ENCODE results near the gene SLC25A47. TPM values are rescaled to one million over a fixed set of nuclear protein-coding genes. Genes with fewer than 3 reads are reported as not detected.
A peak's percentile ranks its signal among the peaks of the same experiment; 100 is the strongest.

The SLC25A47 gene
- total RNA-seq, 1 experiment from 2014 or later = not detected

DNA sequence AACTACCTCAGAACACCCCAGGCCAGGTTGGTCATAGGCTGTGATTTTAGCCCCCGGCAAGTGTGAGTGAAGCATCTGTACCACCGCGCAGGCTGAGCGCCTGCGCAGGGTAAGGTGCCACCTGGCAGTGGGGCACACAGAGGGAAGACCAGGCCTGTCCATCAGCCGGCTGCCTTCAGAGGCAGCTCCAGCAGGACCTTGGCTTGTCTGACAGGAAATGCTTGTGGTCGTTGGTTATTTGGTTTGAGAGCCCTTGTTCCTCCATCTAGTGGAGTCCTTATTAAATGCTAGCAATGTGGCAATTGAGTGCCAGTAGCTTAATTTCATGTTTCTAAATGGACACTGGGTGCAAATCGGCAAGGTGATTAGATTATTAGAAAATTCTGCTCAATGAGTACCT lies 44.4 kb upstream of the SLC25A47 start:
- ChIA-PET CTCF (interaction anchor here (1.1 kb wide), 1 partner anchor 32 kb away, joined by 4 read pairs; no protein-coding TSS in a partner anchor), POLR2A (no interaction called here)
- DNase-seq (ENCODE audit: low spot score) (no peak), ATAC-seq (no peak)
- peaks cover 72% of the 10 kb centered on the region for H3K4me1 Mint-ChIP-seq
- TF ChIP-seq ETV6 (CRISPR knock-in tag; IDR thresholded peaks at IDR 0.05) = no peak
- TF ChIP-seq, protein P1, sequence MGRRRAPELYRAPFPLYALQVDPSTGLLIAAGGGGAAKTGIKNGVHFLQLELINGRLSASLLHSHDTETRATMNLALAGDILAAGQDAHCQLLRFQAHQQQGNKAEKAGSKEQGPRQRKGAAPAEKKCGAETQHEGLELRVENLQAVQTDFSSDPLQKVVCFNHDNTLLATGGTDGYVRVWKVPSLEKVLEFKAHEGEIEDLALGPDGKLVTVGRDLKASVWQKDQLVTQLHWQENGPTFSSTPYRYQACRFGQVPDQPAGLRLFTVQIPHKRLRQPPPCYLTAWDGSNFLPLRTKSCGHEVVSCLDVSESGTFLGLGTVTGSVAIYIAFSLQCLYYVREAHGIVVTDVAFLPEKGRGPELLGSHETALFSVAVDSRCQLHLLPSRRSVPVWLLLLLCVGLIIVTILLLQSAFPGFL (CRISPR knock-in tag; IDR thresholded peaks at IDR 0.05; ENCODE audit: borderline replicate concordance) = no peak
- no peak for TF ChIP-seq RELA (CRISPR knock-in tag; IDR thresholded peaks at IDR 0.05; ENCODE audit: borderline replicate concordance)
- TF ChIP-seq TCF7 (CRISPR knock-in tag; IDR thresholded peaks at IDR 0.05; ENCODE audit: low read depth) = no peak
- H3K27me3 Mint-ChIP-seq (ENCODE audit: low read depth) = no peaks in the 10 kb centered on the region
- peaks cover 11% of the 10 kb centered on the region for H3K36me3 Mint-ChIP-seq
- no peaks in the 10 kb centered on the region for H3K9me3 Mint-ChIP-seq
- H3K4me3 Mint-ChIP-seq = no peak overlapping the region
- peak overlapping the region; percentile 8; the same call in 1 of the 2 replicates for H3K27ac Mint-ChIP-seq

DNA sequence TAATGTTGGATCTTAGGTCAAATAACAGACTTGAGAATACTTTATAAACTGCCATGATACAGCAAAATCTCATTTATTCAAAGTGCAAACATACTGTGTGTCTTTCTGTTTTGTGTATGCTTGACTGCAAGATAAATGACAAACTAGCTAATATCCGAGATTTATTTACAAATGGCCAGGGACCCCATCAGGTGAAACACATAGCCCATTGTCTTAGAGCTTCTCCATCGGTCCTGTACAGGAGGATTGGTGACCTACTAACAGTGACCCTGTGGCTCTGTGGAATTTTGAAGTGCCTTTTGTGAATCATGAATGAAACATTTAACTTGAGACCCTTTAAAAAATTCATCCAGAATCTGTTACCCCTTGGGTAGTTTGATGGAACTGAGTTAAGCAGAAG lies 44.0 kb upstream of the SLC25A47 start:
- H3K9me3 Mint-ChIP-seq = no peaks in the 10 kb centered on the region
- H3K36me3 Mint-ChIP-seq = peaks cover 11% of the 10 kb centered on the region
- DNase-seq (ENCODE audit: low spot score) (no peak), ATAC-seq (no peak)
- ChIA-PET CTCF (interaction anchor here (1.1 kb wide), 1 partner anchor 33 kb away, joined by 4 read pairs; no protein-coding TSS in a partner anchor), POLR2A (no interaction called here)
- peaks cover 73% of the 10 kb centered on the region for H3K4me1 Mint-ChIP-seq
- H3K27me3 Mint-ChIP-seq (ENCODE audit: low read depth) = no peaks in the 10 kb centered on the region
- no peak overlapping the region for H3K4me3 Mint-ChIP-seq
- H3K27ac Mint-ChIP-seq = peak overlapping the region; percentile 8; the same call in 1 of the 2 replicates
- TF ChIP-seq, protein P2, sequence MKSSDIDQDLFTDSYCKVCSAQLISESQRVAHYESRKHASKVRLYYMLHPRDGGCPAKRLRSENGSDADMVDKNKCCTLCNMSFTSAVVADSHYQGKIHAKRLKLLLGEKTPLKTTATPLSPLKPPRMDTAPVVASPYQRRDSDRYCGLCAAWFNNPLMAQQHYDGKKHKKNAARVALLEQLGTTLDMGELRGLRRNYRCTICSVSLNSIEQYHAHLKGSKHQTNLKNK (CRISPR knock-in tag; IDR thresholded peaks at IDR 0.05) = no peak
- TF ChIP-seq FOXJ3 (CRISPR knock-in tag; IDR thresholded peaks at IDR 0.05; ENCODE audit: borderline replicate concordance) (no peak), TEAD4 (CRISPR knock-in tag; IDR thresholded peaks at IDR 0.05) (no peak)
- TF ChIP-seq, protein P3, sequence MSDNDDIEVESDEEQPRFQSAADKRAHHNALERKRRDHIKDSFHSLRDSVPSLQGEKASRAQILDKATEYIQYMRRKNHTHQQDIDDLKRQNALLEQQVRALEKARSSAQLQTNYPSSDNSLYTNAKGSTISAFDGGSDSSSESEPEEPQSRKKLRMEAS (CRISPR knock-in tag; IDR thresholded peaks at IDR 0.05) = no peak
- TF ChIP-seq, protein P4, sequence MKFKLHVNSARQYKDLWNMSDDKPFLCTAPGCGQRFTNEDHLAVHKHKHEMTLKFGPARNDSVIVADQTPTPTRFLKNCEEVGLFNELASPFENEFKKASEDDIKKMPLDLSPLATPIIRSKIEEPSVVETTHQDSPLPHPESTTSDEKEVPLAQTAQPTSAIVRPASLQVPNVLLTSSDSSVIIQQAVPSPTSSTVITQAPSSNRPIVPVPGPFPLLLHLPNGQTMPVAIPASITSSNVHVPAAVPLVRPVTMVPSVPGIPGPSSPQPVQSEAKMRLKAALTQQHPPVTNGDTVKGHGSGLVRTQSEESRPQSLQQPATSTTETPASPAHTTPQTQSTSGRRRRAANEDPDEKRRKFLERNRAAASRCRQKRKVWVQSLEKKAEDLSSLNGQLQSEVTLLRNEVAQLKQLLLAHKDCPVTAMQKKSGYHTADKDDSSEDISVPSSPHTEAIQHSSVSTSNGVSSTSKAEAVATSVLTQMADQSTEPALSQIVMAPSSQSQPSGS (CRISPR knock-in tag; IDR thresholded peaks at IDR 0.05; ENCODE audit: borderline replicate concordance, low read depth) = no peak
- TF ChIP-seq, protein P5, sequence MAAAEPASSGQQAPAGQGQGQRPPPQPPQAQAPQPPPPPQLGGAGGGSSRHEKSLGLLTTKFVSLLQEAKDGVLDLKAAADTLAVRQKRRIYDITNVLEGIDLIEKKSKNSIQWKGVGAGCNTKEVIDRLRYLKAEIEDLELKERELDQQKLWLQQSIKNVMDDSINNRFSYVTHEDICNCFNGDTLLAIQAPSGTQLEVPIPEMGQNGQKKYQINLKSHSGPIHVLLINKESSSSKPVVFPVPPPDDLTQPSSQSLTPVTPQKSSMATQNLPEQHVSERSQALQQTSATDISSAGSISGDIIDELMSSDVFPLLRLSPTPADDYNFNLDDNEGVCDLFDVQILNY (CRISPR knock-in tag; IDR thresholded peaks at IDR 0.05) = no peak

DNA sequence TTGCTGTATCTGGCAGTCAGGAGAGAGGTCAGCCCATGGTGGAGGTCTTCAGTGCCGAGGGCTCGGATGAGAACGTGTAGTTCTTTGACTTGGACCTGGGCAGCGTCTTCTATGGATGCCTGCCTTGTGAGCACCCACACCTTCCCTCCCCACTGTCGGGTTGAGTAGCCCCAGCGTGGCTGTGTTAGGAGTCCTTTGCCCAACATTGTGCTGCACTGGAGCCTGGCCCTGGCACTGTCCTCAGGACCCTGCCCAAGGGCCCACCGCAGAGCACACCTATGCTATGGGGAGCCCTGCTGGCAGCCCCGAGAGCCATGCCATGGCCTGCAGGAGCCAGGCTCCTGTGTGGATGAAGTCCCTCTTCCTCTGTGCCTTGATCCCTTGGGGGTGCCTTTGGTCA lies 43.6 kb upstream of the SLC25A47 start:
- ATAC-seq (no peak), DNase-seq (ENCODE audit: low spot score) (no peak)
- POLR2A ChIA-PET = no interaction called here
- peaks cover 11% of the 10 kb centered on the region for H3K36me3 Mint-ChIP-seq
- no peaks in the 10 kb centered on the region for H3K9me3 Mint-ChIP-seq
- H3K27ac Mint-ChIP-seq = peak overlapping the region; percentile 88
- TF ChIP-seq ZNF219 (CRISPR knock-in tag; IDR thresholded peaks at IDR 0.05; ENCODE audit: borderline replicate concordance) (no peak), ELF4 (CRISPR knock-in tag; IDR thresholded peaks at IDR 0.05; ENCODE audit: low read depth) (no peak), SOX15 (CRISPR knock-in tag; IDR thresholded peaks at IDR 0.05) (no peak), ZNF138 (CRISPR knock-in tag; conservative IDR thresholded peaks at IDR 0.05) (no peak), GTF2I (CRISPR knock-in tag; conservative IDR thresholded peaks at IDR 0.05) (no peak), NFATC4 (CRISPR knock-in tag; IDR thresholded peaks at IDR 0.05) (no peak), ZNF423 (CRISPR knock-in tag; IDR thresholded peaks at IDR 0.05) (no peak)
- TF ChIP-seq, protein P6, sequence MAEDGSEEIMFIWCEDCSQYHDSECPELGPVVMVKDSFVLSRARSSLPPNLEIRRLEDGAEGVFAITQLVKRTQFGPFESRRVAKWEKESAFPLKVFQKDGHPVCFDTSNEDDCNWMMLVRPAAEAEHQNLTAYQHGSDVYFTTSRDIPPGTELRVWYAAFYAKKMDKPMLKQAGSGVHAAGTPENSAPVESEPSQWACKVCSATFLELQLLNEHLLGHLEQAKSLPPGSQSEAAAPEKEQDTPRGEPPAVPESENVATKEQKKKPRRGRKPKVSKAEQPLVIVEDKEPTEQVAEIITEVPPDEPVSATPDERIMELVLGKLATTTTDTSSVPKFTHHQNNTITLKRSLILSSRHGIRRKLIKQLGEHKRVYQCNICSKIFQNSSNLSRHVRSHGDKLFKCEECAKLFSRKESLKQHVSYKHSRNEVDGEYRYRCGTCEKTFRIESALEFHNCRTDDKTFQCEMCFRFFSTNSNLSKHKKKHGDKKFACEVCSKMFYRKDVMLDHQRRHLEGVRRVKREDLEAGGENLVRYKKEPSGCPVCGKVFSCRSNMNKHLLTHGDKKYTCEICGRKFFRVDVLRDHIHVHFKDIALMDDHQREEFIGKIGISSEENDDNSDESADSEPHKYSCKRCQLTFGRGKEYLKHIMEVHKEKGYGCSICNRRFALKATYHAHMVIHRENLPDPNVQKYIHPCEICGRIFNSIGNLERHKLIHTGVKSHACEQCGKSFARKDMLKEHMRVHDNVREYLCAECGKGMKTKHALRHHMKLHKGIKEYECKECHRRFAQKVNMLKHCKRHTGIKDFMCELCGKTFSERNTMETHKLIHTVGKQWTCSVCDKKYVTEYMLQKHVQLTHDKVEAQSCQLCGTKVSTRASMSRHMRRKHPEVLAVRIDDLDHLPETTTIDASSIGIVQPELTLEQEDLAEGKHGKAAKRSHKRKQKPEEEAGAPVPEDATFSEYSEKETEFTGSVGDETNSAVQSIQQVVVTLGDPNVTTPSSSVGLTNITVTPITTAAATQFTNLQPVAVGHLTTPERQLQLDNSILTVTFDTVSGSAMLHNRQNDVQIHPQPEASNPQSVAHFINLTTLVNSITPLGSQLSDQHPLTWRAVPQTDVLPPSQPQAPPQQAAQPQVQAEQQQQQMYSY (CRISPR knock-in tag; IDR thresholded peaks at IDR 0.05) = no peak
- TF ChIP-seq, protein P7, sequence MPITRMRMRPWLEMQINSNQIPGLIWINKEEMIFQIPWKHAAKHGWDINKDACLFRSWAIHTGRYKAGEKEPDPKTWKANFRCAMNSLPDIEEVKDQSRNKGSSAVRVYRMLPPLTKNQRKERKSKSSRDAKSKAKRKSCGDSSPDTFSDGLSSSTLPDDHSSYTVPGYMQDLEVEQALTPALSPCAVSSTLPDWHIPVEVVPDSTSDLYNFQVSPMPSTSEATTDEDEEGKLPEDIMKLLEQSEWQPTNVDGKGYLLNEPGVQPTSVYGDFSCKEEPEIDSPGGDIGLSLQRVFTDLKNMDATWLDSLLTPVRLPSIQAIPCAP (CRISPR knock-in tag; IDR thresholded peaks at IDR 0.05) = no peak
- TF ChIP-seq, protein P8, sequence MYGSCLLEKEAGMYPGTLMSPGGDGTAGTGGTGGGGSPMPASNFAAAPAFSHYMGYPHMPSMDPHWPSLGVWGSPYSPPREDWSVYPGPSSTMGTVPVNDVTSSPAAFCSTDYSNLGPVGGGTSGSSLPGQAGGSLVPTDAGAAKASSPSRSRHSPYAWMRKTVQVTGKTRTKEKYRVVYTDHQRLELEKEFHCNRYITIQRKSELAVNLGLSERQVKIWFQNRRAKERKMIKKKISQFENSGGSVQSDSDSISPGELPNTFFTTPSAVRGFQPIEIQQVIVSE (CRISPR knock-in tag; IDR thresholded peaks at IDR 0.05; ENCODE audit: borderline replicate concordance) = no peak
- CTCF ChIA-PET = no interaction called here
- H3K4me3 Mint-ChIP-seq = no peak overlapping the region
- no peaks in the 10 kb centered on the region for H3K27me3 Mint-ChIP-seq (ENCODE audit: low read depth)
- H3K4me1 Mint-ChIP-seq = peaks cover 73% of the 10 kb centered on the region
